Measurements from ENCODE around the gene WDR77.

WDR77 gene

DNA sequence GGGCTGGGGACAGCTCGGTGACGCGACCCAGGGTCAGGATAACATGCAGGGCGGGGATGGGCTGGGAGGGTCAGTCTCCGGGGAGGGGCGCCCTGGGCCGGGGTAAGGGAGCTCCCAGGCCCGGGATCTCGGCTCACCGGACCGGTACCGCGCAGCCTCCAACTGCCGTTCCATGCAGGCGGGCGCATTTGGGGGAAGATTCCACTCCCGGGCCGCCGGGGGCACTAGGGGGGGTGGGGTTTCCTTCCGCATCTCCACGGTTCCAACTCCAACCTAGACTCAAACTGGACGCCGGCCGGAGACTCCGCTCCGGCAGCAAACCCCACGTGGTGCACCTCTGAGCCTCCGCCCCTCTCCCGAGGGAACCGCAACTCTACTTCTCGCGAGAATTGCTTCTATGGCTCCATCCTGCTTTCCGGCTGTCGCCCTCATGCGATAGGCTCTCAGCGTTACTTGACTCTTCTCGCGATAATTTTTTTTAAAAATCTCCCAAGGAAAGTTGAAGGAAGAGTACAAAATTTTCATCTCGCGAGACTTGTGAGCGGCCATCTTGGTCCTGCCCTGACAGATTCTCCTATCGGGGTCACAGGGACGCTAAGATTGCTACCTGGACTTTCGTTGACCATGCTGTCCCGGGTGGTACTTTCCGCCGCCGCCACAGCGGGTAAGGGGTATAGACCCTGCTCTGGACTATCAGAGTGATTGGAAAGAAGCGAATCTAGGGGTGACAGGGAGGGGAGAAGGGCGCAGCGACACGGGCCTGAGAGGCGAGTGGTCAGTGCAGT is at the start of gene WDR77, which contains the start of gene ATP5PB:
TSS of gene WDR77 (minus strand) at position 339 of the 785 bp plus-strand sequence. CDS start at position 252, 87 bp downstream.
TSS of gene ATP5PB (plus strand) at position 547 of the 785 bp plus-strand sequence. CDS start at position 625, 78 bp downstream.
- peak; percentile 99 for DNase-seq (ENCODE audit: low read depth)
- TF ChIP-seq, protein P1, sequence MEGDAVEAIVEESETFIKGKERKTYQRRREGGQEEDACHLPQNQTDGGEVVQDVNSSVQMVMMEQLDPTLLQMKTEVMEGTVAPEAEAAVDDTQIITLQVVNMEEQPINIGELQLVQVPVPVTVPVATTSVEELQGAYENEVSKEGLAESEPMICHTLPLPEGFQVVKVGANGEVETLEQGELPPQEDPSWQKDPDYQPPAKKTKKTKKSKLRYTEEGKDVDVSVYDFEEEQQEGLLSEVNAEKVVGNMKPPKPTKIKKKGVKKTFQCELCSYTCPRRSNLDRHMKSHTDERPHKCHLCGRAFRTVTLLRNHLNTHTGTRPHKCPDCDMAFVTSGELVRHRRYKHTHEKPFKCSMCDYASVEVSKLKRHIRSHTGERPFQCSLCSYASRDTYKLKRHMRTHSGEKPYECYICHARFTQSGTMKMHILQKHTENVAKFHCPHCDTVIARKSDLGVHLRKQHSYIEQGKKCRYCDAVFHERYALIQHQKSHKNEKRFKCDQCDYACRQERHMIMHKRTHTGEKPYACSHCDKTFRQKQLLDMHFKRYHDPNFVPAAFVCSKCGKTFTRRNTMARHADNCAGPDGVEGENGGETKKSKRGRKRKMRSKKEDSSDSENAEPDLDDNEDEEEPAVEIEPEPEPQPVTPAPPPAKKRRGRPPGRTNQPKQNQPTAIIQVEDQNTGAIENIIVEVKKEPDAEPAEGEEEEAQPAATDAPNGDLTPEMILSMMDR (IDR thresholded peaks at IDR 0.05; ENCODE audit: low read depth, low read length, missing control alignments) = no peak
- peak within 1 kb of the TSS; percentile 96 for H3K4me3 ChIP-seq (ENCODE audit: low read depth, low read length)

DNA sequence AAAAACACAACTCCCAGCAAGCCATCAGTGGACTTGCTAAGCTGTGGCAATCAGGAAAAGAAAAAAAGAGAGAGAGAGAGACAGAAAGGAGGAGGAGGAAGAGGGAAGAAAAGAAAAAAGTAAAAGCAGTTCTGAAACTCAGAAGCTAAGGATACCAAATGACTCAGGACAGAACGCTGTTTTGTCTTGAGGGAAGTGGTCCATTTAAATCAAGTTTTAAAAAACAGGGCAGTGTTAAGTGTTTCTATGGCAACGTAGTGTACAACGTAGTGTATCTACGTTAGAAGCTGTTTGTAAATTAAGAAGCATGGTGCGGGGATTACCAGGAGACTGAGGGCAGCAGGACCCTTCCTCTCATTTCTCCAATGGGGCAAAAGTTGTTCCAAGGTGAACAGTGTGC is 48.5 kb upstream of the WDR77 start:
- TF ChIP-seq, protein P1 (IDR thresholded peaks at IDR 0.05; ENCODE audit: low read depth, low read length, missing control alignments) = no peak
- DNase-seq (ENCODE audit: low read depth) = no peak

DNA sequence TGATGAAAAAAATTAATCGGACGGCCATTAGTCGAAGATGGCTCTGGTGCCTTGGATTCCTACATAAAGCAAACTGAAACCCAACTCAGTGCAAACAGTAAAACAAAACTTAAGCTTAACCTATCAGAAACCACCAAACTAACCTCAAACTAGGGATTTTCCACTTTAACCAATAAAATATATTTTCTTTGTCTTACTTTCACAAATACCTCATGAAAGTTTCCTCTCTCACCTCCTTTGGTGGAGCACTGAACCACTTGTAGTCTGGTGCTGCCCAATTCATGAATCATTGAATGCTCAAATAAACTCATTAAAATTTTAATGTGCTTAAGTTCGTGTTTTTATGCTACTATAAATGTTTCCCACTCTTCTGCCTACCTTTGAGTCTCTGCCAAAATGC is 47.3 kb upstream of the WDR77 start:
- no peak overlapping the region for H3K4me3 ChIP-seq (ENCODE audit: low read depth, low read length)
- TF ChIP-seq, protein P1 (IDR thresholded peaks at IDR 0.05; ENCODE audit: low read depth, low read length, missing control alignments) = no peak
- DNase-seq (ENCODE audit: low read depth) = no peak

More for the DNA sequence above, 48.5 kb upstream of the WDR77 start:
- H3K4me3 ChIP-seq (ENCODE audit: low read depth, low read length) = no peak overlapping the region

DNA sequence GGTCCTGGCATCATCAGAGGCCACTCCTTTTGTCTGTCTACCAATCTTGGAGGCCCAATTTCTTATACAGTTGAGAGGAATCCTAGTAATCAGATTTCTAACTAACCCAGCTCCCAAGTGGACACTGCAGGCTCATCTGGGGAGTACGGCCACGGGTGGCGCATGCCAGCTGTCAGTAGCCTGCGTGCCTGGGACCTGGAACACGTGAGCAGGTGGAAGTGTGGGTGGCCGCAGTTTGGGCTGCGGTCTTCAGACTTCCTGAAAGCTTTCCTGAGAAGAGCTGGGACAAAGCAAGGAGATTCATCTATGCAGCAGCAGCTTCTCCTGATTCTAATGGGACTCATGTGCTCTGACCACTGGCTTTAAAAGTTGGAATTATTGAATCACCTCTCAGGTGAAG is 42.0 kb upstream of the WDR77 start:
- TF ChIP-seq, protein P1 (IDR thresholded peaks at IDR 0.05; ENCODE audit: low read depth, low read length, missing control alignments) = no peak
- H3K4me3 ChIP-seq (ENCODE audit: low read depth, low read length) = no peak overlapping the region
- no peak for DNase-seq (ENCODE audit: low read depth)

DNA sequence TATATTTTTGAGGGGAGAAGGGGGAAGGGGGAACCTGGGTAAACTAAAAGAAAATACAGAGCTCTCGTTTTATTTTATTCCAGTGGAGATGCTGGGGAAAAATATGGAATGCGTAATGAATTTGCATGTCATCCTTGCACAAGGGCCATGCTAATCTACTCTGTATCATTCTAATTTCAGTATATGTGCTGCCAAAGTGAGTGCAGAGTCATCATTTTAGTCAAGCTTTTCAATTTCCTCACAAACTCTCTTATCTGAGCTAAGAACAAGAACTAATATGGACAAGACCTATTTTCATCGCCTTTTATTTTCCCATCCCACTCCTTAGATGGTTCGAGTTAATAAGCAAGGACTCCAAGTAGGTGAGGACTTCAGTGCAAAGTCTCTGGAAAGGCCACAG is 41.2 kb upstream of the WDR77 start:
- no peak for DNase-seq (ENCODE audit: low read depth)
- H3K4me3 ChIP-seq (ENCODE audit: low read depth, low read length) = no peak overlapping the region
- TF ChIP-seq, protein P1 (IDR thresholded peaks at IDR 0.05; ENCODE audit: low read depth, low read length, missing control alignments) = no peak

DNA sequence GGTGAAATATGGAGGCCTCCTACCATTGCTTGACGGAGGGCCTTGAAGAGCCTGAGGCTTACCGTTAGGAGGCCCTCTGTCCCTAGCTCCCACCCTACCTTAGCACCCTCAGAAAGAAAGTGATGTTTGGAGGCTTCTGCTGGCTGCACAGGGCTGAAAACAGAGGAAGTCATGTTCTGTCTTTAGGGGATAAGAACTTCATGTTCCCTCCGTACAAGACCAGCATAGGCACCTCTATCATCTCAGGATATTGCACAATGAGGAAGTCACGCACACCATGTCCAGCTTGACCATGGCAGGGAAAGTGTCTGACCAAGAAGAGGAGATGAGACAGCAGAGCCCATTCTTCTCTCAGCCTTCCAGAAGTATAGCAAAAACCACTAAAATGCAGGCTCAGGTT is 40.5 kb upstream of the WDR77 start:
- no peak overlapping the region for H3K4me3 ChIP-seq (ENCODE audit: low read depth, low read length)
- no peak for DNase-seq (ENCODE audit: low read depth)
- TF ChIP-seq, protein P1 (IDR thresholded peaks at IDR 0.05; ENCODE audit: low read depth, low read length, missing control alignments) = no peak

DNA sequence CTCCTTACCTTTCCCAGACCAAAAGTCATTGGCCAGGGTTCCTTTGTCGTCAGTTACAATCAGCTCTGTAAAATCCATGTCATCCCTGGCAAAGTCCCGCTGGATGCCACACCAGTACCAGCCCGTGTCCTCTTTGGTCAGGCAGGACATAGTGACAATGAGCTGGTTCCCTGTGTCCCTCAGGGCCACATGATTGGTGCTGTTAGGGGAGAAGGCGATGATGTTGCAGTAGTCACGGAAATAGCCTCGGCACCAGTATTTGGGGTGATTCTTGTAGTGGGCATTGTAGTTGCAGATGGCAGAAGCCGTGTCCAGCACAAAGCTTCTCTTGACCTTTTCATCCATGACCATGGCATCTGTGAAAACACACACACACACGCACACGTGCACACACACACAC is 39.6 kb upstream of the WDR77 start:
- no peak overlapping the region for H3K4me3 ChIP-seq (ENCODE audit: low read depth, low read length)
- TF ChIP-seq, protein P1 (IDR thresholded peaks at IDR 0.05; ENCODE audit: low read depth, low read length, missing control alignments) = no peak
- no peak for DNase-seq (ENCODE audit: low read depth)

Data from GM12864 (cell line).